Measurements from ENCODE around the gene ATP1B3.
"Not testable (repeated sequence)": the region's sequence is repeated elsewhere in the genome, so short reads cannot be mapped to it uniquely, and the experiment has no call there.

Gene ATP1B3

GRCh38 chr3:141945726-141946485, 69.5 kb downstream of the ATP1B3 start:
- DNase-seq (ENCODE audit: low read depth): no peak

GRCh38 chr3:141949399-141949798, 73.0 kb downstream of the ATP1B3 start:
- DNase-seq (ENCODE audit: low read depth): no peak

- DNase-seq (ENCODE audit: low read depth): no peak
Observed at GRCh38 chr3:141949972-141950371, 73.5 kb downstream of the ATP1B3 start.

GRCh38 chr3:141950572-141951493, 74.4 kb downstream of the ATP1B3 start:
- no peak for DNase-seq (ENCODE audit: low read depth)

- no peak for DNase-seq (ENCODE audit: low read depth)
Observed at GRCh38 chr3:141952611-141953010, 76.2 kb downstream of the ATP1B3 start.

GRCh38 chr3:141955175-141955574, 78.7 kb downstream of the ATP1B3 start:
- DNase-seq (ENCODE audit: low read depth): no peak

GRCh38 chr3:141959589-141960554, 83.4 kb downstream of the ATP1B3 start:
- DNase-seq (ENCODE audit: low read depth): no peak

GRCh38 chr3:141960731-141961130, 84.3 kb downstream of the ATP1B3 start:
- no peak for DNase-seq (ENCODE audit: low read depth)

GRCh38 chr3:141963301-141963700, 86.9 kb downstream of the ATP1B3 start:
- DNase-seq (ENCODE audit: low read depth): no peak

- DNase-seq (ENCODE audit: low read depth): no peak
Observed at GRCh38 chr3:141965471-141965870, 89.0 kb downstream of the ATP1B3 start.

GRCh38 chr3:141969711-141970110, 93.3 kb downstream of the ATP1B3 start:
- DNase-seq (ENCODE audit: low read depth): no peak

GRCh38 chr3:141971571-141971970, 95.1 kb downstream of the ATP1B3 start:
- no peak for DNase-seq (ENCODE audit: low read depth)

- DNase-seq (ENCODE audit: low read depth): no peak
Observed at GRCh38 chr3:141972399-141972798, 96.0 kb downstream of the ATP1B3 start.

- not testable (repeated sequence) for DNase-seq (ENCODE audit: low read depth)
Observed at GRCh38 chr3:141974777-141975176, 98.3 kb downstream of the ATP1B3 start.

Data from activated gamma-delta T cell treated with anti-CD3 and anti-CD28 coated beads, Interleukin-2, amount 50 U/mL, for 16 hours (primary cell).